ENCODE results near the gene OVAAL.
"Not testable (repeated sequence)": the region's sequence is repeated elsewhere in the genome, so short reads cannot be mapped to it uniquely, and the experiment has no call there.

OVAAL gene

DNA sequence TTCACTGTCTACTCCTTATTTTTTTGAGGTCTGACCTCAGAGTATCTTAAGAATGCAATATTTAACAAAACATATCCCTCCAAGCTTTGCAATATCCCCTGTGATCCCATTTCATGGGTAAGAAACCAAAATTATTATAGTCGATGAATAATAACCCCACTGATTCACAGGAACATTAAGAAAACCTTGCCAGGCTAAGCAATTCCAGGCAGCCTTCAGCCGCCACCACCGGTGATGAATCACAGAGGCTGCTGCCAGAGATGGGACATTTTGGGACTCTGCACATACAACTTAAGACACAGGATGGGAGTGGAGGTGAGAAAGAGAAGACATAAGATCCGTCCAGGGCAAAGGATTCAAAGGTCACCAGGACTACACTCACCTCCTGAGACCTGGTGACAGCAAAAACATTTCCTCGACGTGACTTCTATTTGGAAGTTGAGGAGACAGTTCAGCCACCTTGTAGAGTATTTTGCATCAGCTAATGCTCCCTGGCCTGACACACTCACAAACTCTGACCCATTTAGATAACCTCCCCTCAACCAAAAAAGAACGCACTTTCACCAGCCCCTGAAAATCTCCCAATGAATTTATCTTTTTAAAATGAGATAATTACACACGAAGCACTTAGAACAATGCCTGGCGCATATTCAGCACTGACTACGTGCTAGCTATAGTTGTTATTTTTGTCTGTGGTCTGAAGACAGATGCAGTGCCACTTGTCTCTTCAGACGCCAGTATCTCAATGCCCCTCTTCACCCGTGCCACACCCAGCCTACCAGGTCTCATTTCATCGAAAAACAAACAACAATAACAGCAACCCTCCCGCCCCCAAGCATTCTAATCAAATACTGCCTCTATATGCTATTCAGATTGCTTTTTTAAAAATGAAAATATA lies 17.8 kb upstream of the OVAAL start:
- DNase-seq, result no peak

DNA sequence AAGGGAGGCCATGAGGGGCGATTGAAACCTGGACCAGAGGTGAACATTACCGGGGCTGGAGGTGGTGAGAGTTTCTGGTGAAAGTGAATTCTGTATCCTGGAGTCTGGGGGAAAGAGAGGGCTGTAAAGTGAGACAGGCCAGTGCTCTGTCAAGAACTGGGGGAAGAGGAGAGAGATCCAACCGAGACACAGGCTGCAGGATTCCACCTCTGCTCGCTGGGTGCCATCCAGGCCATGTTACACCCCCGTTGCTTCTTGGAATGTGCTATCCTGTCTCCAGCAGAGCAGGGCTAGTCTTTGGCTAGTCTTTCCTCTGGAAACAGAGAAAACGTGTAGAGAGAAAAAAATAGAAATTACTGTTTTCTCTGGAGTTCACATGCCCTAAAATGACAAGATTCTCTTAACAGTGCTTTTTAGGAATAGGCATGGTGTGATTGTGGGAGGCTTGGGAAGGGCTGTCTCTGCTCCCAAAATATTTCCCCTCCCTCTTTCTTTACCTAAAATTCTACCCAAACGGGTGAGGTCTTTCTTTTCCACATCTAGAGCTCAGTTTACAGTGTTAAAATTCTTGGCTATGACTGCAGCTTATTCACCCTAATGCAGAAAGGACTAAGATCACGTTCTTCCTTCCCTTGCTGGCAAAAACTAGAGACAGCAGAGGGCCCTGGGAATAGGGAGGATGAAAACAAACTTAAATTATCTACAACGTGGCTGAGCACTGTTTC lies 16.5 kb upstream of the OVAAL start:
- DNase-seq, result no peak

GRCh38 chr1:180542838-180543145 lies 16.0 kb upstream of the OVAAL start:
- DNase-seq, result no peak

- DNase-seq, result no peak
Measured at GRCh38 chr1:180544050-180544449, 14.7 kb upstream of the OVAAL start.

DNA sequence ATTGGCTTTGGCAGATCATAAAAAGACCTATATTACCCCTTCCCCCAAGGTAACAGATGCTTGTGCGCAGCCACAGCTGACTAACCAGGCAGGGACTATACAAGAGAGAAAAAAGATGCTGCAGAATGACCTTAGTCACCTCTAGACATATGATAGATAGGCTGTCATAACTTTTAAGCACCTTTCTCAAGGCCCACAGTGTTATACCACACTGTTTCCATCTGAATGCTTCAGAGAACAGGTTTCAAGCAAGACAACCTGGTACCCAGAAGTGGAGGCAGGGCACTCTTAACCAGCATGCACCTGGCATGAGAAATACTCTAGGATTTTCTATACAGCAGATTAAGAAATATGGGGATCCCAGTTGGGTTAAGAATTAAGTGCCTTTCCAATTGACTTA lies 12.8 kb upstream of the OVAAL start:
- DNase-seq, result no peak

DNA sequence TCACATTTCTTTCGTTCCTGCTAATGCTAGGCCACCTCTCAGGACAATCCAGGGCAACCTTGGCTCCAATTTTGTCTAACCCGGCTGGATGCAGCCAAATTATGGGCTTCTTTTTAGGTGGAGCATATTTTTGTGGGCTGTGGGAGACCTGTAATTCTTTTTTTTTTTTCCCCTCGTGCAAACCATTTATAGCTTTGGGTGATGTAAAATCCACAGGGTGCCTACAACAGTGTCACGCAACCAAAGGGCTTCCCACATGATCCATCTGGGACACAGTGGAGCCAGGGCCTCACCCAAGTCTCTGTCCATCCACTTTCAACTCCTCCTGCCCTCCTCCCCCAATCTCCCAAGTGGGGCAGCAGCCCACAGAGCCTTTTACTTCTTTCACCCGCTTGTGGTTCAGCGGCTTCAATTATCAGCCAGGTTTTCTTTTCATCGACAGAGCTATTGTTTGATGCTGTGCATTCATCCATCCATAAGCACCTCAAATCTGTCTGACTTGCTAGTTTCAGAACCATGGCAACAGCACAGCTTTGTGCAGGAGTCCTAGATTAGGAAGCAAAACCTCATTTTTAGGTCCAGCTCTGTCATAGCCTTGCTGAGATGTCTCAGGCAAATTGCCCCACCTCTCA lies 10.0 kb upstream of the OVAAL start:
- DNase-seq, result no peak

DNA sequence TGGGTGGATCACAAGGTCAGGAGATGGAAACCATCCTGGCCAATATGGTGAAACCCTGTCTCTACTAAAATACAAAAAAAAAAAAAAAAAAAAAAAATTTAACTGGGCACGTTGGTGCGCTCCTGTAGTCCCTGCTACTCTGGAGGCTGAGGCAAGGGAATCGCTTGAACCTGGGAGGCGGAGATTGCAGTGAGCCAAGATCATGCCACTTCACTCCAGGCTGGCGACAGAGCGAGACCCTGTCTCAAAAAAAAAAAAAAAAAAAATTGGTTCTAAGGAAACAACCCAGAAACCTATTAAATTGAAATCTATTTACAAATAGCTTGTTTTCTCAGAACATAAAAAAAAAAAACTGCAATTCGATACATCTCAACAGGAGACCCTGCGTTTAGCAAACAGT lies 9.0 kb upstream of the OVAAL start:
- DNase-seq, result not testable (repeated sequence)

GRCh38 chr1:180550241-180550640 lies 8.5 kb upstream of the OVAAL start:
- DNase-seq, result no peak

DNA sequence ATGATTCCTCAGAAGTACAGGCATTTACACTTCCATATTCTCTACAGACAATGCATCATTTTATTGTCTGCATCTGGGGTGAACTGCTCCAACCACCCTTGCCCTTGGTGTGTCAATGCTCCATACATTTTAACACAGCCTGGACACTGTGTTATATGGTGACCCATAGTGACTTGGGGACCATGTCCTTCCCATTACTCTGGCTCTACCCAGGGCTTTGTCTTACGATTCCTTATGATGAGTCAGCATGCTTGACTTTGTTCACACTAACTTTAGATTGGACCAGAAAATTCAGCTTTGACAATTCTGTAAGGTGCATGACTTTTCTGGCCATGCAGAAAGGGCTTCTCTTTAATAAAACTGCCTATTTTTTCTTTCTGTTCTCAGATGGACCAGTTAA lies 6.8 kb upstream of the OVAAL start:
- no peak for DNase-seq

GRCh38 chr1:180553046-180553445 lies 5.7 kb upstream of the OVAAL start:
- not testable (repeated sequence) for DNase-seq

DNA sequence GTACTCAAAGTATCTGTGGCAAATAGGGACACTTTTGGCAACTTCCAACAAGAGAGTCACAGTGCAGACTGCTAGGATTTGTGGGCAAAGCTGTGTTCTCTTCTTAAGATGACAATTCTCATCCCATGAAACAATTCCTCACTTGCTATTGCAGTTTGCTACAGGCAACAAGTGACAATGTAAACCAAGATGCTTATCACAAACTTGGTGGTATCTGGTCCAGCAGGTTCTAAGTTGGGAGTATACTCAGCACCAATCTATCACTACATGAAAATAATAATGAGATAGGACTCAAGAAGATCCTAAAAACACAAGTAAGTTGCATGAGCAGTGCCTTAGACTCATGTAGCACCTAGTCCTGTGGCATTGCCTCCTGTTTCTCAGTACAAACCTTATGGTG lies 3.4 kb upstream of the OVAAL start:
- no peak for DNase-seq

- DNase-seq, result no peak
Measured at GRCh38 chr1:180560200-180560867, 1.6 kb downstream of the OVAAL start.

GRCh38 chr1:180560868-180561600 lies 2.3 kb downstream of the OVAAL start:
- no peak for DNase-seq

DNA sequence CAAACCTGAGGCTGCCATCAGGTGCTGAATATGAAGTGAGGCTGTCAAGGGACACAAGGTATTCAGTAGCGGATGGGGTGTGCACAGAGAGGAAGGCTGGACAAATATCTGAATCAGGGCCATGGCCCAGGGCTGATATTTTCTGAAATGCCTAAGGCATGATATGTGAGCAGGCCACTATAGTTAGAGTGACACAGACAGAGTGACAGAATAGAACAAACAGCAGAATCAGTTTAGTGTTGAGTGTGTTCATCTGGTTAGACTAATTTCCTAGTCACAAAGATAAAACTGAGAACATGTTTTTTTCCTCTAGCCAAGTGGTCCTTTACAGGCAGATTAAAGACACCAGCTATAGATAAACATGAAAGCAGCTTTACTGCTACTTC lies 3.9 kb downstream of the OVAAL start:
- no peak for DNase-seq

DNA sequence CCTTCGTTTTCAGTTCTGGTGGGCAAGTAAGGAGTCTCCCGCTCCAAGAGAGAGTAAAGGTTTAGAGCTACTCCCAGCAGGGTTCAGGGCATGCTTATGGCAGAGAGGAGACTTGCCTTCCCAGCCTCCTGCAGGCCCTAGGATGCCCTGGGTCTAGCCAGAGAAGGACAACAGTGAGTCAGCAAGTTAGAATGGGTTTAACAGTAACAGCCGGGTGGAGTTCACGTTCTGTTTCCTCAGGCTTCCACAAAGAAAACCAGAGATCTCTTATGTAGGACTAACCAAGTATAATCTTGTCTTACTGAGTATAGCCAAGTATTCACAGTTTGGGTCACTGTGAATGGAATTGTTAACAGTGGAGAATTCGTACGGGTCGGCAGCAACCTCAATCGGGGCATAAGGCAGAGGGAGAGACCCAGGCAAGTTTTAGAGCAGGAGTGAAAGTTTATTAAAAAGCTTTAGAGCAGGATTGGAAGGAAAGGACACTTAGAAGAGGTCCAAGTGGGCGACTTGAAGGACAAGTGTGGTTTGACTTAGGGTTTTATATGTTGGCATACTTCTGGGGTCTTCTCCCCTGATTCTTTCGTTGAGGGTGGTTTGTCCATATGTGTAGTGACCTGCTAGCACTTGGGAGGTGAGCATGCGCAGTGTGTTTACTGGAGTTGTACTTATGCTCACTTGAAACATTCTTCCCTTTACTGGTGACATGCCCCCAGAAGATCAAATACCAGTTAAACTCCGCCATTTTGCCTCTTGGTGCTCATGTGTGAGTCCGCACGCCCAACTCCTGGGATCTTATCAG lies 4.5 kb downstream of the OVAAL start:
- no peak for DNase-seq

DNA sequence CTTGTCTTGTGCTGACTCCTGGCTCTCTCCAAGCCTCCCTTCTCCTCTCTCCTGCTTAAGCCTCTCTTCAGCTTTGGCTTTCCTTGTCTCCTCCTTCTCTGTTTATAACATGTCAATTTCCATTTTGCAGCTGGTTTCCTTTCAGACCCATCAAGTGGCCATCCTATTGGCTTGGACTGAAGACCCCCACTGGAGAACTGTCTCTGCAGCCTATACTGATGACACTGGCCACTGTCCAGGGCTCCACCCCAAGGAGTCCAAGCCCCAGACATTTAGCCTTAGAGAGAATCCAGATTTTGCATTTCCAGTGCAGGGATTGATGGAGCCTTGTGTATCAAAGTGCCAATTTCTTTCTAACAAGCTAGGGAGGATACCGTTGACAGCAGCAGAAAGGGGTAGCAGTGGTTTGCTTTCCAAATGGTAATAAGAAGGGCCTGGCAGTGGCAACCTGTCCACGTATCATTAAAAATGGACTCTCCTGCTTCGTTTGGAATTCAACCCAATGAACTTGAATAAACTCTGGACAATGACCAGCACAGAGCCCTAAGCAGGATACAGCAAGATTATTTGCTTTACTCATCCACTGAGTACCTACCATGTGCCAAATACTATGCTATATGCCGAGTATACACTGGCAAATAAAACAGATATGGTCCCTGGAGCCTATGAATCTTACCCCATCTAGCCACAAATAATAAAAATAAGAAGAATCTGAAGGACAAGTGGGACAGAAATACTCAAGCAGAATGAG lies 6.5 kb downstream of the OVAAL start:
- DNase-seq, result no peak

GRCh38 chr1:180566026-180566425 lies 7.3 kb downstream of the OVAAL start:
- no peak for DNase-seq

GRCh38 chr1:180566495-180566894 lies 7.7 kb downstream of the OVAAL start:
- no peak for DNase-seq

DNA sequence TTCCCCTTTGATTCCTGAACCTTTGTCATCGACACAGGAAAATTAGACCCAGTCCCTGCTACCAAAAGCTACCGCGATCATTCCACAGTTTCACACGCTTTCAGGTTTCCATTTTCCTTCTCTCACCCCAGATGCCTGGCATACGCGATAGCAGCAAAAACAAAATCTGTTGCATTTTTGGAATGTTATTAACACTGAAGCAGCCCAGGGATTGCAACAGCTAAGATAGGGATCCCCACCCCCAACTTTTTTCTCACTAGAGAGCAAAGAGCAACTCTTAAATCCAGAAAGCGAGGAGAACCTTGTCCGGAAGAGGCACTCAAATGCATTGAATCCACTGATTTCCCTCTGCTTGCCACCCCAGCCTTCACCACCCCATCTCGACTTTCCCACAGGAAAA lies 8.9 kb downstream of the OVAAL start:
- no peak for DNase-seq

GRCh38 chr1:180568184-180568583 lies 9.4 kb downstream of the OVAAL start:
- no peak for DNase-seq

All from right forelimb (tissue), 1 donor.